Hepatocyte (in vitro differentiated cells): Measurements from ENCODE around the gene CAP2. TPM values are rescaled to one million over a fixed set of nuclear protein-coding genes. Genes with fewer than 3 reads are reported as not detected.

ENCODE experiments used
- DNase-seq: peaks from one replicate; pipeline ENCODE4 v3.0.0-alpha.2; 2016; ENCODE audit warnings: low spot score
- H2AFZ ChIP-seq: fragments of 200-600 bp; sonication (generic); 2 replicates; pipeline ENCODE4 v1.6.0; 2016; ENCODE audit warnings: antibody characterized with exemption, mild to moderate bottlenecking
- H3K27ac ChIP-seq: fragments of 200-600 bp; sonication (generic); 2 replicates; pipeline ENCODE4 v1.5.1; 2016; ENCODE audit warnings: mild to moderate bottlenecking
- H3K27me3 ChIP-seq: fragments of 200-600 bp; sonication (generic); 2 replicates; pipeline ENCODE4 v1.6.1; 2016
- H3K36me3 ChIP-seq: fragments of 200-600 bp; sonication (generic); replicated peaks from 2 replicates; pipeline ENCODE4 v1.5.1; 2016; ENCODE audit warnings: low read depth; ENCODE audit not compliant: insufficient read depth
- H3K4me1 ChIP-seq: fragments of 200-600 bp; sonication (generic); 2 replicates; pipeline ENCODE4 v1.5.1; 2016; ENCODE audit warnings: mild to moderate bottlenecking, moderate library complexity; ENCODE audit not compliant: insufficient read depth
- H3K4me2 ChIP-seq: fragments of 200-600 bp; sonication (generic); 2 replicates; pipeline ENCODE4 v1.6.0; 2016
- H3K4me3 ChIP-seq: fragments of 200-600 bp; sonication (generic); 2 replicates; pipeline ENCODE4 v1.5.1; 2016; ENCODE audit warnings: mild to moderate bottlenecking
- H3K79me2 ChIP-seq: fragments of 200-600 bp; sonication (generic); 2 replicates; pipeline ENCODE4 v1.6.0; 2017; ENCODE audit warnings: mild to moderate bottlenecking
- H3K9me2 ChIP-seq: fragments of 200-600 bp; sonication (generic); replicated peaks from 2 replicates; pipeline ENCODE4 v1.6.0; 2017; ENCODE audit warnings: mild to moderate bottlenecking; ENCODE audit not compliant: insufficient read depth
- H3K9me3 ChIP-seq: fragments of 200-600 bp; sonication (generic); 2 replicates; pipeline ENCODE4 v1.5.1; 2016; ENCODE audit warnings: low read depth, mild to moderate bottlenecking
- H4K20me1 ChIP-seq: fragments of 200-600 bp; sonication (generic); 2 replicates; pipeline ENCODE4 v1.6.0; 2016; ENCODE audit warnings: mild to moderate bottlenecking; ENCODE audit not compliant: insufficient read depth, poor library complexity, severe bottlenecking
- EZH2 ChIP-seq: fragments of 200-600 bp; sonication (generic); IDR thresholded peaks from 2 replicates; pipeline ENCODE4 v1.6.1; 2016; ENCODE audit warnings: antibody characterized with exemption, mild to moderate bottlenecking, borderline replicate concordance
- EZH2phosphoT487 ChIP-seq: fragments of 200-600 bp; sonication (generic); IDR thresholded peaks from one replicate; pipeline ENCODE4 v1.6.1; 2018; ENCODE audit warnings: antibody characterized with exemption, mild to moderate bottlenecking, low read depth, moderate library complexity; ENCODE audit not compliant: unreplicated experiment, severe bottlenecking
- WGBS: methylation state at CpG from one replicate; pipeline ENCODE4 v1.1.6; 2016; ENCODE audit warnings: low lambda C conversion rate; ENCODE audit errors: missing lambda C conversion rate; 5-methylcytosine and 5-hydroxymethylcytosine counted together
- polyA plus RNA-seq: library from polyadenylated mRNA; unstranded; fragments of >200 nt; fragmentation: Nextera tagmentation; extraction: Ambion mirVana; gene quantifications from 2 replicates; pipeline ENCODE4 v1.2.1, GENCODE V29; 2016
- total RNA-seq: library from RNA; depleted of rRNA; stranded (reverse); fragments of >200 nt; gene quantifications from 2 replicates; pipeline ENCODE4 v1.2.3, GENCODE V29; 2014
- TF ChIP-seq, protein P1 (sequence below): fragments of 200-600 bp; sonication (generic); IDR thresholded peaks from 2 replicates; pipeline ENCODE4 v1.5.1; 2016; ENCODE audit warnings: antibody characterized with exemption, mild to moderate bottlenecking; ENCODE audit not compliant: poor library complexity

The CAP2 gene
- total and polyA plus RNA-seq, 2 experiments from 2014 or later, result 6.5 to 8.7 TPM

GRCh38 chr6:17491416-17492142 lies 98.2 kb downstream of the CAP2 start:
- Histone ChIP-seq H3K36me3 (no peaks in the 10 kb centered on the region), H3K9me2 (no peaks in the 10 kb centered on the region), H3K4me2 (peak overlapping the region; percentile 27), H4K20me1 (no peaks in the 10 kb centered on the region), H3K4me1 (peaks cover 14% of the 10 kb centered on the region), H3K9me3 (no peaks in the 10 kb centered on the region), H3K27me3 (no peaks in the 10 kb centered on the region), H3K4me3 (no peak overlapping the region), H2AFZ (no peak overlapping the region), H3K79me2 (no peaks in the 10 kb centered on the region), H3K27ac (no peak overlapping the region)
- 68% methylated on average over 10 of the region's 10 CpGs for WGBS
- TF ChIP-seq, protein P1, sequence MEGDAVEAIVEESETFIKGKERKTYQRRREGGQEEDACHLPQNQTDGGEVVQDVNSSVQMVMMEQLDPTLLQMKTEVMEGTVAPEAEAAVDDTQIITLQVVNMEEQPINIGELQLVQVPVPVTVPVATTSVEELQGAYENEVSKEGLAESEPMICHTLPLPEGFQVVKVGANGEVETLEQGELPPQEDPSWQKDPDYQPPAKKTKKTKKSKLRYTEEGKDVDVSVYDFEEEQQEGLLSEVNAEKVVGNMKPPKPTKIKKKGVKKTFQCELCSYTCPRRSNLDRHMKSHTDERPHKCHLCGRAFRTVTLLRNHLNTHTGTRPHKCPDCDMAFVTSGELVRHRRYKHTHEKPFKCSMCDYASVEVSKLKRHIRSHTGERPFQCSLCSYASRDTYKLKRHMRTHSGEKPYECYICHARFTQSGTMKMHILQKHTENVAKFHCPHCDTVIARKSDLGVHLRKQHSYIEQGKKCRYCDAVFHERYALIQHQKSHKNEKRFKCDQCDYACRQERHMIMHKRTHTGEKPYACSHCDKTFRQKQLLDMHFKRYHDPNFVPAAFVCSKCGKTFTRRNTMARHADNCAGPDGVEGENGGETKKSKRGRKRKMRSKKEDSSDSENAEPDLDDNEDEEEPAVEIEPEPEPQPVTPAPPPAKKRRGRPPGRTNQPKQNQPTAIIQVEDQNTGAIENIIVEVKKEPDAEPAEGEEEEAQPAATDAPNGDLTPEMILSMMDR, result no peak
- TF ChIP-seq EZH2phosphoT487 (no peak), EZH2 (no peak)
- no peak for DNase-seq

DNA sequence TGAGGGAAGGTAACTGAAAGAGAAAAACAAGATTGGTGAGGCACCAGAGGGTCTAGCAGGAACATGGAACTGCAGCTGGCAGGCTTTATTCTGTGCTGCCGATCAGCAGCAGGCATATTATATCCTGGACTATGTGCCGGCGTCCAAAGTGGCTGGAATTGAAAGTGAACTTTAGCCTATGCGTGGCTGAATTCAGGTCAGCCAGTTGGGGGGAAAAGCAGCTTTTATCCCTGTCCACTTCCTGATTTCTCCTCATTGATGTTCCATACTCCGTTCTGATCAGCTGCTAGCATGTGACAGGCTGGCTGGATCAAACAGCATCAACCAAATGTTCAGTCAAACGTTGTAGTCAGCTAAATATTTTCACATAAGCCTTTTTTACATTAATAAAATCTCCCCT lies 99.0 kb downstream of the CAP2 start:
- no peak for TF ChIP-seq EZH2phosphoT487
- no peak for TF ChIP-seq EZH2
- TF ChIP-seq, protein P1, result no peak
- no peak for DNase-seq
- no peaks in the 10 kb centered on the region for H3K36me3 ChIP-seq
- H3K4me2 ChIP-seq, result no peak overlapping the region
- peaks cover 14% of the 10 kb centered on the region for H3K4me1 ChIP-seq
- no peak overlapping the region for H2AFZ ChIP-seq
- H3K79me2 ChIP-seq, result no peaks in the 10 kb centered on the region
- H4K20me1 ChIP-seq, result no peaks in the 10 kb centered on the region
- WGBS, result 92% methylated on average over 6 of the region's 6 CpGs
- H3K27ac ChIP-seq, result no peak overlapping the region
- H3K9me3 ChIP-seq, result no peaks in the 10 kb centered on the region
- H3K9me2 ChIP-seq, result no peaks in the 10 kb centered on the region
- H3K27me3 ChIP-seq, result no peaks in the 10 kb centered on the region
- H3K4me3 ChIP-seq, result no peak overlapping the region

DNA sequence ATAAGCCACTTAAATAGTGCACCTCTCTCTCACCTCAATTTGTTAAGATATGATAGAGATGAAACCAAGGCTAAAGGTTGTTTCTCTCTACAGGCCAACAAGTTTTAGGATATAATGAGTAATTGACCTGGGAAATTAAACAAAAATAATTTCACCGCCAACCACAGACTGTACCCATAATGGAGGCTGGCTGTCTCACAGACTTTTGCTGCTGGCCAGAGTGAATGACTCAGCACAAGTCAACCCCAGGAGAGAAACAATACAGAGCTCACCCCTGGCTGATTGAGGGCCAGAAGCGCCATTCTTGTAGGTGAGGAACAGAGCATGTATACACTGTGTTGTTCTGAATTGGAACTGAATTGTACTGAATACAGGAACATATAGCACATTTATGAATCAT lies 99.9 kb downstream of the CAP2 start:
- Histone ChIP-seq H3K36me3 (no peaks in the 10 kb centered on the region), H2AFZ (no peak overlapping the region), H3K9me2 (no peaks in the 10 kb centered on the region), H3K4me1 (peaks cover 14% of the 10 kb centered on the region), H3K27ac (no peak overlapping the region), H3K79me2 (no peaks in the 10 kb centered on the region), H3K4me2 (no peak overlapping the region), H3K9me3 (no peaks in the 10 kb centered on the region), H3K27me3 (no peaks in the 10 kb centered on the region), H3K4me3 (no peak overlapping the region), H4K20me1 (no peaks in the 10 kb centered on the region)
- 98% methylated on average over 2 of the region's 2 CpGs for WGBS
- no peak for DNase-seq
- TF ChIP-seq EZH2 (no peak), EZH2phosphoT487 (no peak)
- TF ChIP-seq, protein P1, result no peak
